AG04450 (cell line): ENCODE measurements around the gene CFAP221. TPM values are rescaled to one million over a fixed set of nuclear protein-coding genes. Genes with fewer than 3 reads are reported as not detected.
A peak's percentile ranks its signal among the peaks of the same experiment; 100 is the strongest.

Experiments
- CTCF ChIA-PET: fragments of 300-600, 350-600 bp; formaldehyde crosslinking; extraction: SDS; loops from one replicate; lab custom pipeline; 2022; ENCODE audit warnings: antibody characterized with exemption, inconsistent platforms; lab: Charles Lee
- POLR2A ChIA-PET: fragments of 350-600 bp; formaldehyde crosslinking; extraction: SDS; loops from one replicate; lab custom pipeline; 2021; ENCODE audit warnings: antibody characterized with exemption, inconsistent platforms; lab: Yijun Ruan, JAX
- DNase-seq: peaks from one replicate; pipeline ENCODE4 v3.0.0-alpha.2; 2011; ENCODE audit warnings: low read depth, low spot score
- H3K27ac ChIP-seq: one replicate; pipeline ENCODE4 v1.5.1; 2012; ENCODE audit warnings: low read depth, low read length, control low read depth
- H3K27me3 ChIP-seq: one replicate; pipeline ENCODE4 v1.6.0; 2012; ENCODE audit warnings: low read length; ENCODE audit not compliant: control insufficient read depth, insufficient read depth
- H3K4me3 ChIP-seq: 2 replicates; pipeline ENCODE4 v1.5.1; 2011; ENCODE audit warnings: mild to moderate bottlenecking, low read depth, low read length, control low read depth
- H3K9me3 ChIP-seq: 2 replicates; pipeline ENCODE4 v1.5.1; 2012; ENCODE audit warnings: low read length; ENCODE audit not compliant: control insufficient read depth, insufficient read depth
- CTCF ChIP-seq: IDR thresholded peaks from 2 replicates; pipeline ENCODE4 v1.5.1; 2011; ENCODE audit warnings: low read depth, low read length, control low read depth, inconsistent platforms
- polyA plus RNA-seq: library from polyadenylated mRNA; depleted of rRNA; stranded (reverse); fragments of >200 nt; gene quantifications from 2 replicates; pipeline ENCODE4 v1.2.3, GENCODE V29; 2011

Gene CFAP221
- polyA plus RNA-seq, 1 experiment: not detected

DNA sequence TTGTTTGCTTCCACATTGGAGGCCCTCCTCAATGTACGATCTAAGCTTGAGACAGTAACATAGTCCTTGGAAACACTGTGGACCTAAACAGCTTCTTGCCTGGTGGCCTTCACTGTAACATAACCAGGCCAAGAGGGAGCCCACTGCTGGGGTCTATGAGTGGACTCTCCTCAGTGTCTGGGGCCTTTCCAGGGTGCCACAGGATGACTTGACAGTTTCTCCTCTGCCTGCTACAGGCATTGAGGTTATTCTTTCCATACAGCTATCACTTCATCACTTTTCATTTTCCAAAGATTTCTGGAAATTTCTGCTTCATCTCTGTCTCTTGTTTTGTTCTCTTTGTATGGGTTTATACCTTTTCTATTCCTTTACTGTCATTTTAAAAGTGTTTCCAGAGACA is 31.3 kb upstream of the CFAP221 start:
- H3K27me3 ChIP-seq: peaks cover 3% of the 10 kb centered on the region
- DNase-seq: no peak
- H3K9me3 ChIP-seq: no peaks in the 10 kb centered on the region
- no peak overlapping the region for H3K27ac ChIP-seq
- ChIA-PET CTCF (no interaction called here), POLR2A (no interaction called here)
- TF ChIP-seq CTCF: no peak
- no peak overlapping the region for H3K4me3 ChIP-seq

GRCh38 chr2:119513832-119514231 is 30.4 kb upstream of the CFAP221 start:
- DNase-seq: no peak
- no peak for TF ChIP-seq CTCF
- H3K9me3 ChIP-seq: no peaks in the 10 kb centered on the region
- no peak overlapping the region for H3K27ac ChIP-seq
- CTCF ChIA-PET: no interaction called here
- no peak overlapping the region for H3K4me3 ChIP-seq
- POLR2A ChIA-PET: no interaction called here
- peaks cover 3% of the 10 kb centered on the region for H3K27me3 ChIP-seq

DNA sequence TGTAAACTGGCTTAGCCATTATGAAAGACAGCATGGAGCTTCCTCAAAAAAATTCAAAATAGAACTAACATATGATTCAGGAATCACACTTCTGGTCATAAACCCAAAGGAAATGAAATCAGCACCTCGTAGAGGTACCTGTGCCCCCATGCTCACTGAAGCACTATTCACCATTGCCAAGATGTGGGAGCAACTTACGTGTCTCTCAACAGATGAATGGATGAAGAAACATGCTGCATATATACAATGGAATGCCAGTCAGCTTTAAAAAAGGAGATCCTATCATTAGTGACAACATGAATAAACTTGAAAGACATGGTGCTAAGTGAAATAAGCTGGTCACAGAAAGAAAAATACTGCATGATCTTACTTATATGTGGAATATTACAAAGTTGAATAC is 28.1 kb upstream of the CFAP221 start:
- Histone ChIP-seq H3K27ac (no peak overlapping the region), H3K9me3 (no peaks in the 10 kb centered on the region), H3K4me3 (no peak overlapping the region), H3K27me3 (peaks cover 3% of the 10 kb centered on the region)
- CTCF ChIA-PET: no interaction called here
- DNase-seq: no peak
- no peak for TF ChIP-seq CTCF
- POLR2A ChIA-PET: no interaction called here

DNA sequence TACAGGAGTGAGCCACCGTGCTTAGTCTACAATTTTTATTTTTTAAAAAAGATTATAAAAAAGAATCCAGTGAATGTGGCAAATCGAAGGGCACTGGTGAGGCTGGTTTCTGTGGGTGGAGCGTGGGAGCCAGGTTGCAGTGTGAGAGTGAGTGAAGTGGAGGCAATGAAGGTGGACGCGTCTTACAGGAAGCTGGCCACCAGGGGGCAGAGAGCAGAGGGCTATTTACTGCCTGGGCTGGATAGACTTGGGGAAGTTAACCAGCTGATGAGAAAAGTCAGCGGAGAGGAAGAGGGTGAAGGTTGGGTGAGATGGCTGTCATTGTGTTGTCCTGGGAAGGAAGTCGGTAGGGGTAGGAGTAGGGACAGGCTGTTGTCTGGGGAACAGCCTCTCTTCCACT is 26.8 kb upstream of the CFAP221 start:
- no peak overlapping the region for H3K27ac ChIP-seq
- H3K4me3 ChIP-seq: no peak overlapping the region
- no peaks in the 10 kb centered on the region for H3K9me3 ChIP-seq
- peak; percentile 66 for TF ChIP-seq CTCF
- ChIA-PET CTCF (interaction anchor here (0.6 to 1.2 kb wide), 4 partner anchors 9 to 630 kb away, joined by 3 read pairs; no protein-coding TSS in a partner anchor), POLR2A (no interaction called here)
- no peak for DNase-seq
- peaks cover 3% of the 10 kb centered on the region for H3K27me3 ChIP-seq

GRCh38 chr2:119518401-119519056 is 25.7 kb upstream of the CFAP221 start:
- TF ChIP-seq CTCF: no peak
- Histone ChIP-seq H3K27ac (no peak overlapping the region), H3K4me3 (no peak overlapping the region), H3K27me3 (peaks cover 14% of the 10 kb centered on the region), H3K9me3 (no peaks in the 10 kb centered on the region)
- CTCF ChIA-PET: interaction anchor here (1.2 kb wide), 1 partner anchor 15 kb away, joined by 3 read pairs; no protein-coding TSS in a partner anchor
- POLR2A ChIA-PET: no interaction called here
- DNase-seq: no peak
